HG03025 (cell line): ENCODE data around the gene KDM4E.
A peak's percentile ranks its signal among the peaks of the same experiment; 100 is the strongest.
"Not testable (repeated sequence)": the region's sequence is repeated elsewhere in the genome, so short reads cannot be mapped to it uniquely, and the experiment has no call there.

Experiments used
- ATAC-seq: cut with Tn5 transposase; IDR thresholded peaks from one replicate; pipeline ENCODE4 v1.9.1; 2021; ENCODE audit warnings: mild to moderate bottlenecking, moderate library complexity; ENCODE audit not compliant: unreplicated experiment, low FRiP score

Gene KDM4E

GRCh38 chr11:95049122-95049521 is 24.1 kb downstream of the KDM4E start, which contains the start of gene KDM4F:
Gene KDM4F (plus strand): TSS chr11:95049422.
- not testable (repeated sequence) for ATAC-seq

GRCh38 chr11:95050595-95051202 is 25.6 kb downstream of the KDM4E start:
- ATAC-seq: no peak

- no peak for ATAC-seq
These were observed 29.3 kb downstream of the KDM4E start for GRCh38 chr11:95054356-95054755.

DNA sequence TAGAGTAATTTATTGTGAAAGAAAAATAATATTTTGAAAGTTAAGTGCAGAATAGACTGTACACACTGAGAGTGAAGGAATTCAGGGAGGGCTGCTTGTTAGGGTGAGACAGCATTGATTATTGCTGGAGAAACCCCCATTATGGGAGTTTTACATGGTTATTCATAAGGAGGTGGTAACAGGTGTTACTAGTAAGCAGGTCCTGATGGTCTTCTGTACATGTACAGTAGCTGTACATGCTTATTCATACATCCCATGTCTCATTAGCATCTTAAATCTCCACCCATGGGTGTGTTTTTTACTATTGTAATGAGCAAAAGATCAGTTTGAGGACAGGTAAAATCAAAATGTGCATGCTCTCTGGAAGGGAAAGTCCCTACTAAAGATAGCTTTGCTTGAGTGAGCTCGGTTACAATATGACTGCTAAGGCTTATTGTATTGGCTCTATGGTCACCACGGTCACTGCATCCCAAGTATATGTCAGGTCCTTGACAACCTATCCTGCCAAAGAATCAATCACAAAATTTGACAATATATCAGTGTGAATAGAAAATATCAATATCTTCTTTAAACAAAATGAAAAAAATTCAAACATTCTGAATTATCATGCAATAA is 30.3 kb downstream of the KDM4E start:
- ATAC-seq: peak; percentile 87

GRCh38 chr11:95057959-95058358 is 32.9 kb downstream of the KDM4E start:
- ATAC-seq: no peak

DNA sequence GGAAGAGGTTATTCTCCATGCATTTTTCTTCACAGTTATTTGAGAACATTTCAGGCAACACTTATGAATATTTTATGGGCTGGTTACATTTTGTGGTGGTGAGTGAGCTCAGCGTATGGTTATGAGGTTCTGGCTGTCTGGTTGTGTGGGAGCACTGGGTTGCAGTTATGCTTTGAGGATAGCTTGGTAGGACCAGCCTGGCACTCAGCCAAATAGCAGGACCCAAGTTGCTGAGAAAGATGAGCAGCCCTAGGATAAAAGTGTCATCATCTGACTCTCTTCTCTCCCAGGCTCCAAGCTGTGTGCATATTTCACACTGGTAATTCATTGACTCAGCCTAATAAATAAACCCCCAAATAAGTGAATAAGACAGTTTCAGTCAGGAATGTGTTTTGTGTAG is 33.6 kb downstream of the KDM4E start:
- no peak for ATAC-seq

DNA sequence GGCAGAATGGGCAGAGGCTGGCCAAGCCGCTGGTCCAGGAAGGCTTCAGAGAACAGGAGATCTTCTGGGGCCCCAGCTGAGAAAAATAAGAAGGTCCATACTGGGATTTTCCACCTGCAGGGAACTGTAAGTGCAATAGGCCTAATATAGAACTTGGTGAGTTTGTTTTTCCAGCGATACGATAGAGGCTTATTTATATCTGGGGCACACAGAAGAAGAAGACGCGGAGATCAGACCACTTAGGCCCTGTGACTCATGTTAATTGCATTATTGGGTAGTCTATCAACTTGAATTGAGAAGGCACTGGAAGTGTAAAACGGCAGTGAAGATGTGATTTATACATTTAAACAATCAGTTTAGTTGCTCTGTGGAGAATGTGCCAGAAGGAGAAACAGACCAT is 34.0 kb downstream of the KDM4E start:
- no peak for ATAC-seq

DNA sequence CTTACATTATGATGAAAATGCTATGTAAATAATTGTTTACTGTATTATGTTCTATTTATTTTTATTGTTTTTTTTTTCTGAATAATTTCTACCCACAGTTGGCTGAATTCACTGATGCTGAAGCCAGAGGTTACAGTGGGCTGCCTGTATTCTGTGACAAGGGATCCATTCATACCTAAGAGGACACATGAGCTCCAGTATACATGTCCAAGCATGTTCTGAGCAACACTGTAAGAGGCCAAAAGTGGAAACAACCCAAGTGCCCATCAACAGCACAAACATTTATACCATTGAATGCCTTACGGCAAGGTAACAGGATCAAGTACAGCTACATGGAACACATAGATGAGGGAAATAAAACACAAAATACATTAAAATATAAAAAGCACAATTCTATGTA is 40.3 kb downstream of the KDM4E start:
- ATAC-seq: no peak

DNA sequence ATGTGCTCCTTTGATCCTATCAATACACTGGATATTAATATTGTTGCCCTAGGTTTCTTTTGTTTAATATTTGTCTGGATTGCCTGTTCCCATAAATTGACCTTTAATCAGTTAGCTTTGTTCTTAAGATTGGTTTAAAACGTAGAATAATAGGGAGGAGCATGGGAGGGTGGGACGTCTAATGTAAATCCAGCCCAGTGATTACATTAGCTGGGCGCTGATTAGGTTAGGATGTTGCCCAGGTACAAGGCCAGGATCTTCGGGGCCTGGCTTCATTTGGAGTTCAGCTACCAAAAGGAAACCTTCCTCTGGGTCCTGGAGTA is 41.6 kb downstream of the KDM4E start, which contains the start of gene SRSF8:
SRSF8 (plus strand) TSS at position 204 of the 323 bp plus-strand sequence. CDS start 308 bp downstream, outside the sequence.
- ATAC-seq: peak; percentile 57

- peak; percentile 70 for ATAC-seq
These were observed 42.2 kb downstream of the KDM4E start for GRCh38 chr11:95067039-95067840.

DNA sequence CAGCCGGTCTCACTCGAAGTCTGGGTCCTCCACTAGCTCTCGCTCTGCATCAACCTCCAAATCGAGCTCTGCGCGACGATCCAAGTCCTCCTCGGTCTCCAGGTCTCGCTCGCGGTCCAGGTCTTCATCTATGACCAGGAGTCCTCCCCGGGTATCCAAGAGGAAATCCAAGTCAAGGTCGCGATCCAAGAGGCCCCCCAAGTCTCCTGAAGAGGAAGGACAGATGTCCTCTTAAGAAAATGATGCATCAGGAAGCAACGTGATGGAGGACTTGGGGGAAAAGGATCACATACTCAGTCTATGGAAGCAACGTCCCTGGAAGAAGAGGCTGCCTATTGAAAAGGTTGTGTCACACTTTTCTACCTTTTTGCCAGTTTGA is 42.8 kb downstream of the KDM4E start:
- peak; percentile 24 for ATAC-seq

DNA sequence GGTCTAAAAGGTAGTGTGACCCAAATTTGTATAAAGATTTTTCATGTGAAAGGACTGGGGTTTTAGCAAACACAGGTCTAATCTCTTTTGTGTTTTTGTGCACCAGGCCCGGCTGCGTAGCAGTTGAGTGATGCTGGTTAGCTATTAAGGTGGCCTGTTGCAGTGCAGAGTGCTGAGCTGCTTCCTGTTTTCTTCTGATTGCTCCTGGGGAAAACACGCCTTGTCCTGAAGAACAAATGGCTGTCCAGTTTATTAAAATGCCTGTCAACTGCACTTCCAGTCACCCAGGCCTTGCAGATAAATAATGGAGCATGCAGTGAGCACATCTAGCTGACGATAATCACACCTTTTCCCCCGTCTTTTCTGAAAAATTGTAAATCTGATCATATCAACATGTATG is 43.5 kb downstream of the KDM4E start:
- peak; percentile 59 for ATAC-seq

DNA sequence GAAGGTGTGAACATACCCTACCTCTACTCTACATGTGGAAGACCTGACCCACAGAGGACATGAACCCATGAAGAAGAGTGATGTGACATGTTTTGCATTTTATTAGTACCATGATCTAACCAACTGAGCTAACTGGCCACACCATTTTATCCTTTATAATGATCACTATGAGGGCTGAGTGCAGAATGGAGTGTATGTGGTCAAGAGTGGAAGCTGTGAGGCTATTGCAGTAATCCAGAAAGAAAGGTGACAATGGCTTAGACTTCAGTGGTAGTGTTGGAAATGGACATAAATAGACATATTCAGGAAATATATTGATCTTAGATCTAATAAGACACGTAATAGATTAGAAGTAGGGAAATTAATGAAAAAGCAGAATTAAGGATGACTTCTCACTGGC is 45.4 kb downstream of the KDM4E start:
- ATAC-seq: no peak

DNA sequence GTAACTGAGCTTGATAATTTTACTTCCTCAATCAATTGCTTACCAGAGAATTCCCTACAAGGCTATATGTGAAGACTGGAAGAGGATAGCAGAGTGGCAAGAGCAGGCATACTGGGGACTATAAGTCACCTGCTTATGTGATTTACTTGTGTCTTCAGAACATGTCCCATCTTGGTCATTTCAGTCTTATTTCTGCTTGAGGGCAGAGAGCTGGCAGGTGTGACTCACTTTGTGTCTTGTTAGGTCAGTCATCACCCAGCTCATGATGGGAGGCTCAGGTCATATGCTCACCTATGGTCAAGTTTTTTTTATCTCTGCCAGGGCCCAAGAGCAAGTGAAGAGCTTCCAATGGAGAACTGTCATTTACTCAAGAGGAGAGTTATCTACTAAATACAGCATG is 47.9 kb downstream of the KDM4E start:
- no peak for ATAC-seq

DNA sequence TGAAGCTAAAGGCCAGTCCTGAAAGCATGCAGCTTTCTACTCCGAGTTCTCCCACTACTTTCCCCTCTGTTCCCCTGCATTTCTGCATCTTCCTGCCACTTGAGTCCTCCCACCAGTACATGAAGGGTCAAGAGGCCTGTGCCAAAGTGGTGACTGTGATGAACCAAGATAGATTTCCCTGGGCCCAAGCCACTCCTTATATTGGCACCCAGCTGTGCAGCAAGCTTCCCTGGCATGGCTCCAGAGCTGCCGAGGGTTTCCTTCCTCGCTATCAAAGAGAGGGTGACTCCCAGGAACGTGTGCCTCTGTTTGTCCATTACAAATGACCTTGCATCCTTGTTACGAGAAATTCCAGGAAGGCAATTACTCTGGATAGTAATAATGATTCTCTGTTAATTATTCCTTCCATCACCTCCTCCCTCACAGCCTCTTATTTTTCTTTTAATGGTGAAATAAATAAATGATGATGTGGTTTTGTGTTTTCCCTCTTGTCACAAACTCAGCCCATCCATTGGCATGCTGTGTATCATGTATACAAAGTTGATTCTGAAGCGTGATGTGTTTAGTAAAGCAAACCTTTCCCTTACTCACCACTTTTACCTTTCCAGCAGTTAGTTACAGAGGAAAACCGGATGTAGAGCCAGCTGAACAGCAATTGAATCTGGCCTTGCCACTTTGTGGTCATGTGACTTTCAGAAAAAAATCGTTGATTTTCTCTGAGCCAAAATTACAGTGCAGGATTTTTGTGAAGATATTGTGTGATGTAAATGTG is 49.9 kb downstream of the KDM4E start:
- no peak for ATAC-seq

GRCh38 chr11:95076416-95076815 is 51.4 kb downstream of the KDM4E start:
- no peak for ATAC-seq

DNA sequence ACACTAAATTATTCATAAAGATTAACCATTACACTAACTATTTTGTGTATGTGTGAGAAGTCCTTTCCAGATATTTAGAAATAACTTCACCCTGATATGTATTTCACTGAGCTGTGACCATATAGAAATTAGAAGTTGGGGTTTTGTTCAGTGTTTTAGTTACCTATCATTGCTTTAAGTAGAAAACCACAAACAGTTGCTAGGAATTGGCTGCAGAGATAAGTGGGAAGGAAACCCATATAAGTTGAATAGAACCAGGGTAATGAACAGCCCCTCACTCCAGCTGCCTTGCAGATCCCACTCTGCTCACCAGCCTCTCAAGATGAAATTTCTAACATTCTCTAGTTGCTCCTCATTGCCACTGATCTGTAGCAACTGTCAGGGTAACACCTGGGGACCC is 51.9 kb downstream of the KDM4E start:
- no peak for ATAC-seq
